ENCODE measurements around the gene ADPRHL1. TPM values are rescaled to one million over a fixed set of nuclear protein-coding genes. Genes with fewer than 3 reads are reported as not detected.

The ADPRHL1 gene
- total and polyA plus RNA-seq, 2 donors (not counting 3 experiments of a cell fraction or from before 2014, with no cell fraction given), result 0.52 to 0.97 TPM

DNA sequence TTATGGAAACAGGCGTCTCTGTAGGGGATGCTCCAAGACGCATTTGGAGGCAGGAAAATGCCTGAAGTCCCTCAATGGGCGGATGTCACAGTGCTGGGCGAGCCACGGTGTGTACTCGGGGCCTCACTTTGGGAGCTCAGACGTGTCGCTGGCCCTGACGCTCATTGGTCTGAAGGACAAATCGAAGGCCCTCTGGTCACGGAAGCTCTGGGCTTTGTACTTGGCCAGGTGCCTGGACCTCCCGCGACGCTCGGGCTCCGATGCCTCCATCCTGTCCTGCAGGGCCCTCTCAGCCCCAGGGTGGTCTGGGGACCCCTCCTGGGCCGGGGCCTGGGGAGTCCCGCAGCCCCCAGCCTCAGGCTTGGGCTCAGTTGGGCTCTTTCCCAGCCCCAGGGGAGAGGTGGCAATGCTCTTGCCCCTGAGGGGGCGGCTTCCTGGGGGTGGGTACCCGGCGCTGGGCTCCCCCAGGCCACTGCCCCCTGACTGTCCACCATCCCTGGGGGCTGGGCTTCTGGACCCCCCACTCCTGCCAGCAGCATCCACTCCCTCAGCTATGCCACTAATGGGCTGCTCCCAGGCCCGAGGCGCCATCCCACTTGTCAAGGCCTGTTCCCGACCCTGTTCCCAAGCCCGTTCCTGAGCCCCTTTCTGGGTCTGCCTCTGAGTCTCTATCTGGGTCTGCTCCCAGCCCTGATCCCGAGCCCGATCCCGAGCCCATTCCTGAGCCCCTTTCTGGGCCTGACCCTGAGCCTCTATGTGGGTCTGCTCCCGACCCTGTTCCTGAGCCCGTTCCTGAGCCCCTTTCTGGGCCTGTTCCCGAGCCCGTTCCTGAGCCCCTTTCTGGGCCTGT is 49.8 kb downstream of the ADPRHL1 start:
- ChIA-PET POLR2A (no interaction called here), CTCF (interaction anchor here (1.2 kb wide), 1 partner anchor 10 kb away, joined by 5 read pairs; no protein-coding TSS in a partner anchor)
- Histone ChIP-seq H3K4me2 (ENCODE audit: insufficient read depth, low read length) (no peak overlapping the region), H3K9me1 (replicated peaks; ENCODE audit: control insufficient read depth, extremely low read depth, insufficient read depth, low read length) (no peaks in the 10 kb centered on the region), H3K9ac (replicated peaks; ENCODE audit: extremely low read depth, insufficient read depth, low read length) (no peak overlapping the region), H3K9me3 (replicated peaks; ENCODE audit: control insufficient read depth, insufficient read depth, low read length) (no peaks in the 10 kb centered on the region), H3K4me1 (ENCODE audit: control insufficient read depth, extremely low read depth, insufficient read depth, low read length) (no peaks in the 10 kb centered on the region), H2AFZ (ENCODE audit: low read depth, low read length) (no peak overlapping the region), H3K36me3 (ENCODE audit: control insufficient read depth in 2 of 2, extremely low read depth in 1 of 2, insufficient read depth in 2 of 2, low read length in 2 of 2) (no peaks in the 10 kb centered on the region), H3K79me2 (ENCODE audit: control insufficient read depth, insufficient read depth, low read length) (no peaks in the 10 kb centered on the region), H3K4me3 (replicated peaks in 1 of 3; ENCODE audit: insufficient read depth in 1 of 3, low read depth in 1 of 3, low read length in 3 of 3) (no peak overlapping the region), H4K20me1 (replicated peaks; ENCODE audit: control insufficient read depth, extremely low read depth, insufficient read depth, low read length) (no peaks in the 10 kb centered on the region), H3K27ac (ENCODE audit: insufficient read depth, low read depth, low read length) (no peak overlapping the region), H3K27me3 (ENCODE audit: control insufficient read depth in 2 of 2, insufficient read depth in 2 of 2, low read length in 2 of 2) (no peaks in the 10 kb centered on the region)
- intact Hi-C loops (cut with micrococcal nuclease) (no loop called here), dilution Hi-C loops (cut with MboI; ENCODE audit: extremely low pct_ligation_motif_present, low sequenced_read_pairs) (no loop called here)
- BruUV-seq (replicated peaks), result no TSS peak
- FAIRE-seq (no peak), DNase-seq (ENCODE audit: low read depth, low spot score) (no peak)
- no peak for TF ChIP-seq POLR2A (IDR thresholded peaks at IDR 0.05; ENCODE audit: low read depth, low read length)
- TF ChIP-seq JUN (IDR thresholded peaks at IDR 0.05; ENCODE audit: borderline replicate concordance, insufficient read depth, insufficient read length, low read depth), result no peak
- TF ChIP-seq EZH2 (IDR thresholded peaks at IDR 0.05; ENCODE audit: borderline replicate concordance, low read depth, low read length, severe bottlenecking), result no peak
- TF ChIP-seq FOS (IDR thresholded peaks at IDR 0.05; ENCODE audit: borderline replicate concordance, insufficient read depth, low read length), result no peak

- no peaks in the 10 kb centered on the region for H3K9me3 ChIP-seq (replicated peaks; ENCODE audit: control insufficient read depth, insufficient read depth, low read length)
- FAIRE-seq (no peak), DNase-seq (ENCODE audit: low read depth, low spot score) (no peak)
- no peaks in the 10 kb centered on the region for H3K36me3 ChIP-seq (ENCODE audit: control insufficient read depth in 2 of 2, extremely low read depth in 1 of 2, insufficient read depth in 2 of 2, low read length in 2 of 2)
- no peaks in the 10 kb centered on the region for H3K79me2 ChIP-seq (ENCODE audit: control insufficient read depth, insufficient read depth, low read length)
- TF ChIP-seq JUN (IDR thresholded peaks at IDR 0.05; ENCODE audit: borderline replicate concordance, insufficient read depth, insufficient read length, low read depth), result no peak
- TF ChIP-seq, protein P1, sequence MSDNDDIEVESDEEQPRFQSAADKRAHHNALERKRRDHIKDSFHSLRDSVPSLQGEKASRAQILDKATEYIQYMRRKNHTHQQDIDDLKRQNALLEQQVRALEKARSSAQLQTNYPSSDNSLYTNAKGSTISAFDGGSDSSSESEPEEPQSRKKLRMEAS (IDR thresholded peaks at IDR 0.05; ENCODE audit: insufficient read depth, insufficient read length), result no peak
- TF ChIP-seq POLR2AphosphoS5 (IDR thresholded peaks at IDR 0.05; ENCODE audit: insufficient read depth, low read depth, low read length), result no peak
- TF ChIP-seq EZH2 (IDR thresholded peaks at IDR 0.05; ENCODE audit: borderline replicate concordance, low read depth, low read length, severe bottlenecking), result no peak
- TF ChIP-seq, protein P2, sequence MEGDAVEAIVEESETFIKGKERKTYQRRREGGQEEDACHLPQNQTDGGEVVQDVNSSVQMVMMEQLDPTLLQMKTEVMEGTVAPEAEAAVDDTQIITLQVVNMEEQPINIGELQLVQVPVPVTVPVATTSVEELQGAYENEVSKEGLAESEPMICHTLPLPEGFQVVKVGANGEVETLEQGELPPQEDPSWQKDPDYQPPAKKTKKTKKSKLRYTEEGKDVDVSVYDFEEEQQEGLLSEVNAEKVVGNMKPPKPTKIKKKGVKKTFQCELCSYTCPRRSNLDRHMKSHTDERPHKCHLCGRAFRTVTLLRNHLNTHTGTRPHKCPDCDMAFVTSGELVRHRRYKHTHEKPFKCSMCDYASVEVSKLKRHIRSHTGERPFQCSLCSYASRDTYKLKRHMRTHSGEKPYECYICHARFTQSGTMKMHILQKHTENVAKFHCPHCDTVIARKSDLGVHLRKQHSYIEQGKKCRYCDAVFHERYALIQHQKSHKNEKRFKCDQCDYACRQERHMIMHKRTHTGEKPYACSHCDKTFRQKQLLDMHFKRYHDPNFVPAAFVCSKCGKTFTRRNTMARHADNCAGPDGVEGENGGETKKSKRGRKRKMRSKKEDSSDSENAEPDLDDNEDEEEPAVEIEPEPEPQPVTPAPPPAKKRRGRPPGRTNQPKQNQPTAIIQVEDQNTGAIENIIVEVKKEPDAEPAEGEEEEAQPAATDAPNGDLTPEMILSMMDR (IDR thresholded peaks at IDR 0.05; ENCODE audit: extremely low read depth in 1 of 2, insufficient read depth in 1 of 2, low read depth in 1 of 2, low read length in 2 of 2), result no peak
- TF ChIP-seq MYC (IDR thresholded peaks at IDR 0.05; ENCODE audit: low read depth, low read length), result no peak
- TF ChIP-seq FOS (IDR thresholded peaks at IDR 0.05; ENCODE audit: borderline replicate concordance, insufficient read depth, low read length), result no peak
- no peak for TF ChIP-seq GATA2 (IDR thresholded peaks at IDR 0.05; ENCODE audit: insufficient read depth, insufficient read length, low read depth, low read length)
- no peaks in the 10 kb centered on the region for H3K9me1 ChIP-seq (replicated peaks; ENCODE audit: control insufficient read depth, extremely low read depth, insufficient read depth, low read length)
- H3K27ac ChIP-seq (ENCODE audit: insufficient read depth, low read depth, low read length), result no peak overlapping the region
- no peak overlapping the region for H3K9ac ChIP-seq (replicated peaks; ENCODE audit: extremely low read depth, insufficient read depth, low read length)
- H3K27me3 ChIP-seq (ENCODE audit: control insufficient read depth in 2 of 2, insufficient read depth in 2 of 2, low read length in 2 of 2), result no peaks in the 10 kb centered on the region
- dilution Hi-C loops (cut with MboI; ENCODE audit: extremely low pct_ligation_motif_present, low sequenced_read_pairs) (no loop called here), intact Hi-C loops (cut with micrococcal nuclease) (no loop called here)
- H3K4me1 ChIP-seq (ENCODE audit: control insufficient read depth, extremely low read depth, insufficient read depth, low read length), result no peaks in the 10 kb centered on the region
- no peak overlapping the region for H3K4me3 ChIP-seq (replicated peaks in 1 of 3; ENCODE audit: insufficient read depth in 1 of 3, low read depth in 1 of 3, low read length in 3 of 3)
- no peaks in the 10 kb centered on the region for H4K20me1 ChIP-seq (replicated peaks; ENCODE audit: control insufficient read depth, extremely low read depth, insufficient read depth, low read length)
- H3K4me2 ChIP-seq (ENCODE audit: insufficient read depth, low read length), result no peak overlapping the region
- CTCF ChIA-PET, result interaction anchor here (1.2 kb wide), 1 partner anchor 9 kb away, joined by 5 read pairs; no protein-coding TSS in a partner anchor
- POLR2A ChIA-PET, result no interaction called here
- BruUV-seq (replicated peaks), result no TSS peak
- no peak overlapping the region for H2AFZ ChIP-seq (ENCODE audit: low read depth, low read length)
These were observed 50.6 kb downstream of the ADPRHL1 start for GRCh38 chr13:113402471-113403254.

All from endothelial cell of umbilical vein (primary cell).